PC-3 (cell line): ENCODE results near the gene UNC13C. TPM values are rescaled to one million over a fixed set of nuclear protein-coding genes. Genes with fewer than 3 reads are reported as not detected.

Source experiments
- ATAC-seq: fragments of 200-7000 bp; cut with Tn5 transposase; 2 replicates; pipeline ENCODE4 v1.9.1; 2020; ENCODE audit warnings: mild to moderate bottlenecking, moderate library complexity
- BruUV-seq: library from RNA; stranded (reverse); fragments of 400-500 nt; replicated peaks from 2 replicates; lab custom pipeline; 2021; lab: Mats Ljungman, UMichigan
- CTCF ChIA-PET: fragments of 300-600 bp; sonication (Branson Sonifier 250); formaldehyde crosslinking; loops from one replicate; lab custom pipeline; 2022; ENCODE audit warnings: antibody characterized with exemption; lab: Charles Lee
- POLR2A ChIA-PET: fragments of 300-600 bp; sonication (Branson Sonifier 250); formaldehyde crosslinking; loops from one replicate; lab custom pipeline; 2022; ENCODE audit warnings: antibody characterized with exemption; ENCODE audit not compliant: unreplicated experiment; lab: Charles Lee
- DNase-seq: peaks from one replicate; pipeline ENCODE4 v3.0.0-alpha.2; 2015
- H2AFZ ChIP-seq: fragments of 300-600 bp; sonication (generic); 2 replicates; pipeline ENCODE4 v1.6.0; 2016; ENCODE audit warnings: antibody characterized with exemption, low read length
- H3F3A ChIP-seq: fragments of 300-600 bp; sonication (generic); one replicate; pipeline ENCODE4 v1.6.0; 2017; ENCODE audit warnings: antibody characterized with exemption, low read length, control low read depth, mild to moderate bottlenecking; ENCODE audit not compliant: unreplicated experiment
- H3K27ac ChIP-seq: fragments of 300-600 bp; sonication (generic); 2 replicates; pipeline ENCODE4 v1.5.1; 2016; ENCODE audit warnings: mild to moderate bottlenecking, low read length
- H3K27me3 ChIP-seq: fragments of 300-600 bp; sonication (generic); 2 replicates; pipeline ENCODE4 v1.6.1; 2016; ENCODE audit warnings: low read length, mixed read lengths
- H3K36me3 ChIP-seq: fragments of 300-600 bp; sonication (generic); 2 replicates; pipeline ENCODE4 v1.6.1; 2016; ENCODE audit warnings: low read depth, mixed run types, low read length, mixed read lengths
- H3K4me1 ChIP-seq: fragments of 300-600 bp; sonication (generic); 2 replicates; pipeline ENCODE4 v1.5.1; 2016; ENCODE audit warnings: low read length; ENCODE audit not compliant: insufficient read depth
- H3K4me2 ChIP-seq: fragments of 300-600 bp; sonication (generic); 2 replicates; pipeline ENCODE4 v1.6.0; 2016; ENCODE audit warnings: low read length
- H3K4me3 ChIP-seq: fragments of 300-600 bp; sonication (generic); 2 replicates; pipeline ENCODE4 v1.5.1; 2016; ENCODE audit warnings: mild to moderate bottlenecking, low read length, mixed read lengths
- H3K79me2 ChIP-seq: fragments of 300-600 bp; sonication (generic); 2 replicates; pipeline ENCODE4 v1.6.1; 2017; ENCODE audit warnings: low read length, mixed read lengths
- H3K9ac ChIP-seq: fragments of 300-600 bp; sonication (generic); 2 replicates; pipeline ENCODE4 v1.6.0; 2016; ENCODE audit warnings: mild to moderate bottlenecking, low read length
- H3K9me2 ChIP-seq: fragments of 300-600 bp; sonication (generic); replicated peaks from 2 replicates; pipeline ENCODE4 v1.6.1; 2016; ENCODE audit warnings: mixed run types, low read length, mixed read lengths
- H3K9me3 ChIP-seq: fragments of 300-600 bp; sonication (generic); 2 replicates; pipeline ENCODE4 v1.6.1; 2016; ENCODE audit warnings: low read length, mixed read lengths
- H4K20me1 ChIP-seq: fragments of 300-600 bp; sonication (generic); 2 replicates; pipeline ENCODE4 v1.6.1; 2016; ENCODE audit warnings: low read length, mixed read lengths
- EZH2 ChIP-seq: fragments of 300-600 bp; sonication (generic); IDR thresholded peaks from one replicate; pipeline ENCODE4 v1.6.1; 2017; ENCODE audit warnings: antibody characterized with exemption, mild to moderate bottlenecking, low read length; ENCODE audit not compliant: unreplicated experiment
- EZH2phosphoT487 ChIP-seq: fragments of 300-600 bp; sonication (generic); IDR thresholded peaks from 2 replicates; pipeline ENCODE4 v1.6.1; 2018; ENCODE audit warnings: mild to moderate bottlenecking, antibody characterized with exemption, low read length, borderline replicate concordance
- intact Hi-C: fragments of 100-400 bp; cut with micrococcal nuclease; formaldehyde crosslinking; loops from 2 replicates; pipeline ENCODE4 v1.9.0; 2023
- total RNA-seq: library from RNA; depleted of rRNA; stranded (reverse); fragments of >200 nt; gene quantifications from 2 replicates; pipeline ENCODE4 v1.2.3, GENCODE V29; 2014
- TF ChIP-seq, protein P1 (sequence below): fragments of 300-600 bp; sonication (generic); conservative IDR thresholded peaks from 2 replicates; pipeline ENCODE4 v1.5.1; 2017; ENCODE audit warnings: antibody characterized with exemption, low read depth, mild to moderate bottlenecking, low read length

Gene UNC13C
- total RNA-seq, 1 experiment from 2014 or later, result not detected

DNA sequence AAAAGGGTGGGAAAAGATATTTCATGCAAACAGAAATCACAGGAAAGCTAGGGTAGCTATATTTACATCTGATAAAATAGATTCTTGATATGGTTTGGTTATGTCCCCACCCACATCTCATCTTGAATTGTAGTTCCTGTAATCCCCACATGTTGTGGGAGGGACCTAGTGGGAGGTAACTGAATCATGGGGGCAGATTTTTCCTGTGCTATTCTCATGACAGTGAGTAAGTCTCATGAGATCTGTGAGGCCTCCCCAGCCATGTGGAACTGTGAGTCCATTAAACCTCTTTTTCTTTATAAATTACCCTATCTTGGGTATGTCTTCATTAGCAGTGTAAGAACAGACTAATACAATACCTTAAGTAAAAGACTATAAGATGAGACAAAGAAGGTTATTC lies 660.4 kb downstream of the UNC13C start:
- ATAC-seq (no peak), DNase-seq (no peak)
- Histone ChIP-seq H3K4me3 (no peak overlapping the region), H3K79me2 (no peaks in the 10 kb centered on the region), H3F3A (no peaks in the 10 kb centered on the region), H3K27ac (no peak overlapping the region), H3K4me1 (no peaks in the 10 kb centered on the region), H3K4me2 (no peak overlapping the region), H4K20me1 (no peaks in the 10 kb centered on the region), H3K36me3 (no peaks in the 10 kb centered on the region), H3K9ac (no peak overlapping the region), H3K9me3 (no peaks in the 10 kb centered on the region), H3K9me2 (no peaks in the 10 kb centered on the region), H3K27me3 (no peaks in the 10 kb centered on the region), H2AFZ (no peak overlapping the region)
- ChIA-PET CTCF (no interaction called here), POLR2A (no interaction called here)
- TF ChIP-seq EZH2, result no peak
- TF ChIP-seq, protein P1, sequence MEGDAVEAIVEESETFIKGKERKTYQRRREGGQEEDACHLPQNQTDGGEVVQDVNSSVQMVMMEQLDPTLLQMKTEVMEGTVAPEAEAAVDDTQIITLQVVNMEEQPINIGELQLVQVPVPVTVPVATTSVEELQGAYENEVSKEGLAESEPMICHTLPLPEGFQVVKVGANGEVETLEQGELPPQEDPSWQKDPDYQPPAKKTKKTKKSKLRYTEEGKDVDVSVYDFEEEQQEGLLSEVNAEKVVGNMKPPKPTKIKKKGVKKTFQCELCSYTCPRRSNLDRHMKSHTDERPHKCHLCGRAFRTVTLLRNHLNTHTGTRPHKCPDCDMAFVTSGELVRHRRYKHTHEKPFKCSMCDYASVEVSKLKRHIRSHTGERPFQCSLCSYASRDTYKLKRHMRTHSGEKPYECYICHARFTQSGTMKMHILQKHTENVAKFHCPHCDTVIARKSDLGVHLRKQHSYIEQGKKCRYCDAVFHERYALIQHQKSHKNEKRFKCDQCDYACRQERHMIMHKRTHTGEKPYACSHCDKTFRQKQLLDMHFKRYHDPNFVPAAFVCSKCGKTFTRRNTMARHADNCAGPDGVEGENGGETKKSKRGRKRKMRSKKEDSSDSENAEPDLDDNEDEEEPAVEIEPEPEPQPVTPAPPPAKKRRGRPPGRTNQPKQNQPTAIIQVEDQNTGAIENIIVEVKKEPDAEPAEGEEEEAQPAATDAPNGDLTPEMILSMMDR, result no peak
- no peak for TF ChIP-seq EZH2phosphoT487
- BruUV-seq, result no TSS peak
- intact Hi-C loops, result no loop called here

GRCh38 chr15:54640873-54641272 lies 662.6 kb downstream of the UNC13C start:
- ATAC-seq, result no peak
- no TSS peak for BruUV-seq
- CTCF ChIA-PET, result no interaction called here
- Histone ChIP-seq H3K9me2 (no peaks in the 10 kb centered on the region), H3K4me2 (no peak overlapping the region), H2AFZ (no peak overlapping the region), H3K27ac (no peak overlapping the region), H3K9ac (no peak overlapping the region), H3K36me3 (no peaks in the 10 kb centered on the region), H3K4me3 (no peak overlapping the region), H3K9me3 (no peaks in the 10 kb centered on the region), H3K79me2 (no peaks in the 10 kb centered on the region), H4K20me1 (no peaks in the 10 kb centered on the region), H3F3A (no peaks in the 10 kb centered on the region), H3K4me1 (no peaks in the 10 kb centered on the region), H3K27me3 (no peaks in the 10 kb centered on the region)
- no peak for DNase-seq
- TF ChIP-seq EZH2 (no peak), EZH2phosphoT487 (no peak)
- intact Hi-C loops, result no loop called here
- POLR2A ChIA-PET, result no interaction called here

- ATAC-seq (no peak), DNase-seq (no peak)
- H3K36me3 ChIP-seq, result no peaks in the 10 kb centered on the region
- intact Hi-C loops, result no loop called here
- no peak overlapping the region for H3K9ac ChIP-seq
- H3K4me3 ChIP-seq, result no peak overlapping the region
- no peaks in the 10 kb centered on the region for H4K20me1 ChIP-seq
- BruUV-seq, result no TSS peak
- H3F3A ChIP-seq, result no peaks in the 10 kb centered on the region
- no peaks in the 10 kb centered on the region for H3K9me2 ChIP-seq
- H3K4me1 ChIP-seq, result no peaks in the 10 kb centered on the region
- CTCF ChIA-PET, result no interaction called here
- POLR2A ChIA-PET, result no interaction called here
- no peaks in the 10 kb centered on the region for H3K79me2 ChIP-seq
- H3K27me3 ChIP-seq, result no peaks in the 10 kb centered on the region
- TF ChIP-seq, protein P1, result no peak
- no peak for TF ChIP-seq EZH2phosphoT487
- no peak for TF ChIP-seq EZH2
- H3K9me3 ChIP-seq, result no peaks in the 10 kb centered on the region
- no peak overlapping the region for H3K4me2 ChIP-seq
- H3K27ac ChIP-seq, result no peak overlapping the region
- no peak overlapping the region for H2AFZ ChIP-seq
These were observed 666.6 kb downstream of the UNC13C start for GRCh38 chr15:54644796-54645195.
